Measurements from ENCODE around the gene DNAJC13. TPM values are rescaled to one million over a fixed set of nuclear protein-coding genes. Genes with fewer than 3 reads are reported as not detected.

DNAJC13 gene
- total and polyA plus RNA-seq, 2 of the 8 experiments (the other 6 are each of a cell fraction or from before 2014, with no cell fraction given): 7.9 to 28.8 TPM

DNA sequence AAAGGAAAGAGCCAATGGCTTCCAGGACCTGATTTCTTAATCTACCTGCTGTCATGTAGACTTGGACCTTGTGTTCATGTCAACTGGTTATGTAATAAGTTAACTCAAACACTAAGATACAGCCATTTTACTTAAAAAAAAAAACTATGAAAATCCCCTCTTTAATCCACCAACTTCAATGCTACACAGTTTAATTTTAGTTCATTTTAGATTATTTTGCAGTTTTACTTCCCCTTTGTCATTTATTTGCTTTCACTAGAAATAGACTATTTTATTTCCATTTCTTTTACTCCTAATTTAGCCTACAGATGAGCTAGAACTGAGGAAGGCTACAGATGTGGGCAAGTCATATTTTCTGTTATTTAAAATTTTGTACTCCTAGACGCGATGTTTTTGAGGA lies 10.7 kb upstream of the DNAJC13 start:
- Histone ChIP-seq H4K8ac (ENCODE audit: extremely low read depth, insufficient read depth, low read length) (no peak overlapping the region), H4K20me1 (replicated peaks in 1 of 2; ENCODE audit: control insufficient read depth in 1 of 2, insufficient read depth in 2 of 2, low read length in 2 of 2) (no peaks in the 10 kb centered on the region), H2BK20ac (ENCODE audit: low read length) (no peak overlapping the region), H3K79me1 (ENCODE audit: low read depth, low read length) (no peaks in the 10 kb centered on the region), H3K27me3 (replicated peaks in 1 of 4; ENCODE audit: control insufficient read depth in 3 of 4, extremely low read depth in 1 of 4, insufficient read depth in 3 of 4, low read length in 3 of 4) (no peaks in the 10 kb centered on the region), H2BK5ac (ENCODE audit: low read depth, low read length) (no peak overlapping the region), H3K14ac (ENCODE audit: insufficient read length) (no peak overlapping the region), H3K4ac (replicated peaks; ENCODE audit: insufficient read length, low read depth, low read length) (no peak overlapping the region), H3K36me3 (ENCODE audit: control insufficient read depth in 2 of 4, insufficient read depth in 4 of 4, low read length in 3 of 4) (no peaks in the 10 kb centered on the region), H3K4me2 (ENCODE audit: insufficient read depth in 1 of 2, low read depth in 2 of 2, low read length in 2 of 2) (no peak overlapping the region), H3K9me3 (ENCODE audit: insufficient read depth in 2 of 2, low read depth in 1 of 2, low read length in 1 of 2) (no peaks in the 10 kb centered on the region), H4K91ac (replicated peaks; ENCODE audit: insufficient read length, low read length) (no peak overlapping the region), H4K5ac (ENCODE audit: insufficient read length, low read depth, low read length) (no peak overlapping the region), H3K56ac (replicated peaks; ENCODE audit: insufficient read length, low read depth, low read length) (no peak overlapping the region), H2BK15ac (ENCODE audit: low read length) (no peak overlapping the region), H3K4me3 (ENCODE audit: extremely low read depth in 1 of 4, insufficient read depth in 2 of 4, low read depth in 3 of 4, low read length in 4 of 4) (no peak overlapping the region), H2BK12ac (ENCODE audit: low read depth, low read length) (no peak overlapping the region), H2AK5ac (ENCODE audit: low read depth, low read length) (no peak overlapping the region), H3K23me2 (ENCODE audit: low read depth, low read length) (no peaks in the 10 kb centered on the region), H3K23ac (ENCODE audit: insufficient read length) (no peak overlapping the region), H3K4me1 (replicated peaks in 1 of 4; ENCODE audit: control insufficient read depth in 3 of 4, insufficient read depth in 4 of 4, low read length in 3 of 4) (no peaks in the 10 kb centered on the region), H3K9ac (replicated peaks in 1 of 4; ENCODE audit: extremely low read depth in 1 of 4, low read depth in 3 of 4, low read length in 3 of 4) (no peak overlapping the region), H3K79me2 (ENCODE audit: control insufficient read depth in 1 of 2, insufficient read depth in 2 of 2, low read length in 2 of 2) (no peaks in the 10 kb centered on the region), H2BK120ac (replicated peaks; ENCODE audit: low read depth, low read length) (no peak overlapping the region), H3K18ac (ENCODE audit: extremely low read depth, low read length) (no peak overlapping the region), H2AFZ (ENCODE audit: low read length) (no peak overlapping the region), H3K27ac (ENCODE audit: low read depth, low read length) (no peak overlapping the region)
- DNase-seq (ENCODE audit: low read depth in 1 of 2, low spot score in 2 of 2): no peak
- ChIA-PET POLR2A (ENCODE audit: partially characterized antibody) (interaction anchor here (1.7 kb wide), 1 partner anchor 10 kb away, joined by 5 read pairs; the partner anchor contains the start of gene DNAJC13), CTCF (ENCODE audit: partially characterized antibody) (interaction anchor here (1.7 to 15.4 kb wide), 2 partner anchors 10 to 58 kb away, joined by 5 to 486 read pairs; no protein-coding TSS in a partner anchor)
- WGBS, 2 experiments (ENCODE audit: extremely low coverage in 1 of 2, insufficient coverage in 1 of 2, insufficient read length in 1 of 2, insufficient replicate concordance in 2 of 2, low coverage in 1 of 2, low lambda C conversion rate in 2 of 2, missing lambda C conversion rate in 1 of 2): 88% methylated on average over 2 of the region's 2 CpGs; no CpG with 5 or more reads in 1 of the 2 experiments
- TF ChIP-seq BACH1 (IDR thresholded peaks at IDR 0.05; ENCODE audit: low read length) (no peak), CBX8 (IDR thresholded peaks at IDR 0.05; ENCODE audit: borderline replicate concordance, low read depth, low read length) (no peak), EP300 (IDR thresholded peaks at IDR 0.05; ENCODE audit: borderline replicate concordance in 1 of 2, low read depth in 2 of 2, low read length in 2 of 2) (no peak), RBBP5 (IDR thresholded peaks at IDR 0.05; ENCODE audit: borderline replicate concordance, low read depth, low read length) (no peak), CTCF (IDR thresholded peaks at IDR 0.05; ENCODE audit: control extremely low read depth in 1 of 3, insufficient read depth in 1 of 3, low read depth in 1 of 3, low read length in 3 of 3) (no peak), EGR1 (IDR thresholded peaks at IDR 0.05; ENCODE audit: borderline replicate concordance, low read depth, low read length) (no peak), RFX5 (IDR thresholded peaks at IDR 0.05; ENCODE audit: borderline replicate concordance, low read depth, low read length) (no peak)
- FAIRE-seq: no peak
